Measurements from ENCODE around the gene ROPN1B. TPM values are rescaled to one million over a fixed set of nuclear protein-coding genes. Genes with fewer than 3 reads are reported as not detected.

The ROPN1B gene
- total RNA-seq, 1 experiment from 2014 or later: 0.13 TPM

DNA sequence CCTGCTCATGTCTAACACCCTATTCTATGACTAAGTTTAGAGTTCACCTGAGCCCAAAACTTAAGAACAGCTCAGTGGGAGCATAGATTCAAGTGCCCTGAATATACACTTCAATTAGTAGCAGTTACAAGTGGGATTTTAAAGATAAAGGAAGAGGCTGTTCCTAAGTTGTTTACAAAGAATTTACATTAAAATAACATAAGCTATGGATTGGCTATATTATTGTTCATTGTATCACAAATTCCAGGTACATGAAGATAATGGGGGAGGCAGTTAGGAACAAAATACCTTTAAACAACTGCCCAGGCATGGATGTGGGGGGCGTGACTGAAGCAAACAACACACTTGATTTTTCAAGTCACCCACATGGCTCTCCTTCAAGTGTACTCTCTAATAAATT lies 52.7 kb downstream of the ROPN1B start:
- peaks cover 20% of the 10 kb centered on the region for H3K36me3 Mint-ChIP-seq
- H3K9me3 Mint-ChIP-seq: peaks cover 5% of the 10 kb centered on the region
- ChIA-PET CTCF (no interaction called here), POLR2A (no interaction called here)
- DNase-seq (ENCODE audit: low spot score) (no peak), ATAC-seq (peak; percentile 18)
- 0 out of 2 replicates have a peak overlapping the region, but pooled peaks have one; percentile 10 for H3K27ac Mint-ChIP-seq
- peaks cover 29% of the 10 kb centered on the region for H3K4me1 Mint-ChIP-seq
- H3K4me3 Mint-ChIP-seq: 0 out of 2 replicates have a peak overlapping the region, but pooled peaks have one; percentile 2
- H3K27me3 Mint-ChIP-seq (ENCODE audit: low read depth): peaks cover 100% of the 10 kb centered on the region
- TF ChIP-seq FOXK1 (CRISPR knock-in tag; IDR thresholded peaks at IDR 0.05): no peak
- TF ChIP-seq, protein P1, sequence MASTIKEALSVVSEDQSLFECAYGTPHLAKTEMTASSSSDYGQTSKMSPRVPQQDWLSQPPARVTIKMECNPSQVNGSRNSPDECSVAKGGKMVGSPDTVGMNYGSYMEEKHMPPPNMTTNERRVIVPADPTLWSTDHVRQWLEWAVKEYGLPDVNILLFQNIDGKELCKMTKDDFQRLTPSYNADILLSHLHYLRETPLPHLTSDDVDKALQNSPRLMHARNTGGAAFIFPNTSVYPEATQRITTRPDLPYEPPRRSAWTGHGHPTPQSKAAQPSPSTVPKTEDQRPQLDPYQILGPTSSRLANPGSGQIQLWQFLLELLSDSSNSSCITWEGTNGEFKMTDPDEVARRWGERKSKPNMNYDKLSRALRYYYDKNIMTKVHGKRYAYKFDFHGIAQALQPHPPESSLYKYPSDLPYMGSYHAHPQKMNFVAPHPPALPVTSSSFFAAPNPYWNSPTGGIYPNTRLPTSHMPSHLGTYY (CRISPR knock-in tag; IDR thresholded peaks at IDR 0.05): no peak
- TF ChIP-seq, protein P2, sequence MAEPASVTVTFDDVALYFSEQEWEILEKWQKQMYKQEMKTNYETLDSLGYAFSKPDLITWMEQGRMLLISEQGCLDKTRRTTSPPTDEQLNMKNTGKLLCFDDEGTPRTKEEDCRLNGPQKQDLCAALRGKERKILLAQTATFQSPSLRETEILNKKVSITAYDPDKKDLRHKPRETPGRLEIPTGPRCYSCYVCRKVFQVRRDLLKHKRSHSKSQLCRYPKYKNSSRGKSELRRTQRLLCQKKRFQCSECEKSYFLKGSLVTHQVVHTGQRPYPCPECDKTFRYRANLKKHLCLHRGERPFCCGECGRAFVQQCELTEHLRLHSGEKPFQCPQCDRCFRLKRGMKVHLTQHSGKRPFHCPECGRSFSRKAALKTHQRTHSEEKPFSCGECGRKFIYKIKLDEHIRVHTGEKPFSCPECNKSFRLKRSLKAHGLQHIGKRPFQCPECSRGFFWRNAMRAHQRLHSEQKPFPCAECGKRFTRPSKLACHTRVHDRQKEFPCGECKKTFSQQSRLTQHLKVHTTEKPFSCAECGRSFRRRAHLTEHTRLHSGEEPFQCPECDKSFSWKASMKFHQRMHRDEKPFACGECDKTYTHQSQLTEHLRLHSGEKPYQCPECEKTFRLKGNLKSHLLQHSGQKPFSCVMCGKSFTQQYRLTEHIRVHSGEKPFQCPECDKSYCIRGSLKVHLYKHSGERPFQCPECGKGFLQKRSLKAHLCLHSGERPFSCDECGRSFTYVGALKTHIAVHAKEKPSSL (CRISPR knock-in tag; conservative IDR thresholded peaks at IDR 0.05): no peak
- no peak for TF ChIP-seq ZNF232 (CRISPR knock-in tag; IDR thresholded peaks at IDR 0.05)
- TF ChIP-seq NFYB (CRISPR knock-in tag; conservative IDR thresholded peaks at IDR 0.05; ENCODE audit: low read depth): no peak

GRCh38 chr3:126022741-126023359 lies 53.9 kb downstream of the ROPN1B start:
- ATAC-seq (no peak), DNase-seq (ENCODE audit: low spot score) (no peak)
- Mint-ChIP-seq H3K27me3 (ENCODE audit: low read depth) (peaks cover 100% of the 10 kb centered on the region), H3K9me3 (peaks cover 16% of the 10 kb centered on the region), H3K4me3 (no peak overlapping the region), H3K36me3 (peaks cover 30% of the 10 kb centered on the region), H3K4me1 (peaks cover 29% of the 10 kb centered on the region), H3K27ac (no peak overlapping the region)
- ChIA-PET POLR2A (interaction anchor here (0.7 kb wide), 1 partner anchor 96 kb away, joined by 3 read pairs; no protein-coding TSS in a partner anchor), CTCF (no interaction called here)
- TF ChIP-seq NFE2L1 (CRISPR knock-in tag; IDR thresholded peaks at IDR 0.05): no peak
- no peak for TF ChIP-seq MYBL2 (CRISPR knock-in tag; IDR thresholded peaks at IDR 0.05)
- TF ChIP-seq ZNF317 (CRISPR knock-in tag; IDR thresholded peaks at IDR 0.05; ENCODE audit: borderline replicate concordance, low read depth): peak; percentile 67; the same call in 1 of the 2 replicates

DNA sequence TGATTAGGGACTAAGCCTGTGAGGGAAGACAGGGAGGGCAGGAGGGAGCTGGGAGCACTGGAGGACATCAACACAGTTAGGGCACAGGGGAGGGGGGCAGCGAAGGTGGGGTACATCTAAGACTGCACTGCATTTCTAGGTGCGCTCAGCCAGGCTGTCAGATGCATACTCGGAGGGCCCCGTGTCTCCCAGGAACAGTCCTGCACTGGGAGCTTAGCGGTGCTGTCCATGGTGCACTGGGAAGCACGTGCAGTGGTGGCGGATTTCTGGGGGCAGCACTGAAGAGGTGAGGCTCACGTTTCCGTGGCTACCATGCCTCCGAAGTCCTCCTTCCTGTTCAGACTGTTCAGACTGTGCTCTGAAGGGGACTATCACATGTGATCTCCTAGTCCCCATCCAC lies 54.4 kb downstream of the ROPN1B start:
- peaks cover 35% of the 10 kb centered on the region for H3K36me3 Mint-ChIP-seq
- H3K4me1 Mint-ChIP-seq: peaks cover 29% of the 10 kb centered on the region
- peaks cover 100% of the 10 kb centered on the region for H3K27me3 Mint-ChIP-seq (ENCODE audit: low read depth)
- H3K27ac Mint-ChIP-seq: no peak overlapping the region
- H3K9me3 Mint-ChIP-seq: peaks cover 20% of the 10 kb centered on the region
- TF ChIP-seq IRF1 (CRISPR knock-in tag; IDR thresholded peaks at IDR 0.05): no peak
- no peak for TF ChIP-seq TEAD4 (CRISPR knock-in tag; IDR thresholded peaks at IDR 0.05)
- TF ChIP-seq JUN (CRISPR knock-in tag; IDR thresholded peaks at IDR 0.05): 0 out of 2 replicates have a peak, but pooled peaks have one; percentile 39
- TF ChIP-seq, protein P3, sequence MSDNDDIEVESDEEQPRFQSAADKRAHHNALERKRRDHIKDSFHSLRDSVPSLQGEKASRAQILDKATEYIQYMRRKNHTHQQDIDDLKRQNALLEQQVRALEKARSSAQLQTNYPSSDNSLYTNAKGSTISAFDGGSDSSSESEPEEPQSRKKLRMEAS (CRISPR knock-in tag; IDR thresholded peaks at IDR 0.05): 0 out of 2 replicates have a peak, but pooled peaks have one; percentile 22
- TF ChIP-seq ARID4B (CRISPR knock-in tag; IDR thresholded peaks at IDR 0.05; ENCODE audit: borderline replicate concordance): 0 out of 2 replicates have a peak, but pooled peaks have one; percentile 29
- no peak for TF ChIP-seq ZNF232 (CRISPR knock-in tag; IDR thresholded peaks at IDR 0.05)
- DNase-seq (ENCODE audit: low spot score): peak; percentile 35
- peak; percentile 73 for ATAC-seq
- H3K4me3 Mint-ChIP-seq: no peak overlapping the region
- POLR2A ChIA-PET: interaction anchor here (0.7 kb wide), 1 partner anchor 95 kb away, joined by 3 read pairs; no protein-coding TSS in a partner anchor
- CTCF ChIA-PET: no interaction called here
